Heart left ventricle (tissue), 16 donors: ENCODE data around the gene APC. TPM values are rescaled to one million over a fixed set of nuclear protein-coding genes. Genes with fewer than 3 reads are reported as not detected.
A peak's percentile ranks its signal among the peaks of the same experiment; 100 is the strongest.

Experiments
- ATAC-seq, 4 donors: fragments of 200-7000 bp; cut with Tn5 transposase; one replicate each; pipeline ENCODE4 v1.9.1; 2020 to 2022; ENCODE audit warnings: moderate library complexity in 4 of 4, mild to moderate bottlenecking in 3 of 4, moderate number of reproducible peaks in 1 of 4
- DNase-seq, 5 donors: peaks; one replicate each; pipeline ENCODE4 v3.0.0-alpha.2; 2020
- H3K27ac ChIP-seq, 12 donors: fragments of 200-600 bp; sonication (generic) in 4 of 12; one replicate each; pipeline versions ENCODE4 v1.5.0 to v1.8.0; 2016 to 2022; ENCODE audit warnings: mild to moderate bottlenecking in 2 of 12
- H3K27me3 ChIP-seq, 9 donors: fragments of 200-600 bp; sonication (generic) in 2 of 9; one replicate each; pipeline versions ENCODE4 v1.5.1 to v1.8.0; 2016 to 2022; ENCODE audit warnings: mild to moderate bottlenecking in 3 of 9
- H3K36me3 ChIP-seq, 9 donors: fragments of 200-600 bp; sonication (generic) in 2 of 9; one replicate each; pipeline versions ENCODE4 v1.5.0 to v1.8.0; 2018 to 2022; ENCODE audit warnings: mild to moderate bottlenecking in 2 of 9
- H3K4me1 ChIP-seq, 12 donors: fragments of 200-600 bp; sonication (generic) in 4 of 12; one replicate each; pipeline versions ENCODE4 v1.5.0 to v1.8.0; 2016 to 2022; ENCODE audit warnings: mild to moderate bottlenecking in 3 of 12
- H3K4me3 ChIP-seq, 12 donors: fragments of 200-600 bp; sonication (generic) in 4 of 12; one replicate each; pipeline versions ENCODE4 v1.5.0 to v1.8.0; 2017 to 2022; ENCODE audit warnings: mild to moderate bottlenecking in 9 of 12, moderate library complexity in 4 of 12
- H3K9me3 ChIP-seq, 12 donors: fragments of 200-600 bp; sonication (generic) in 4 of 12; one replicate each; pipeline versions ENCODE4 v1.5.0 to v1.8.0; 2016 to 2022; ENCODE audit warnings: mild to moderate bottlenecking in 1 of 12
- POLR2A ChIP-seq, 2 donors: fragments of 450-650 bp; IDR thresholded peaks; one replicate each; pipeline ENCODE4 v1.6.1; 2017; ENCODE audit warnings: antibody characterized with exemption in 2 of 2, mild to moderate bottlenecking in 2 of 2, moderate library complexity in 2 of 2
- WGBS, 4 donors: extraction: QIAGEN DNeasy Blood & Tissue Kit in 2 of 4; methylation state at CpG; one replicate each; pipeline versions ENCODE4 v1.1.5 to v1.1.7; 2013 to 2018; 5-methylcytosine and 5-hydroxymethylcytosine counted together
- intact Hi-C, 10 donors: fragments of 100-400 bp; cut with DNase I; formaldehyde crosslinking; loops; one replicate each; pipeline versions ENCODE4 v1.11.1 to v1.14.2; 2022
- polyA plus RNA-seq, 2 donors: library from polyadenylated mRNA; stranded (reverse); fragments of 200-250 nt; gene quantifications; one replicate each; pipeline ENCODE4 v1.2.3, GENCODE V29; 2013
- total RNA-seq, 9 donors: library from RNA; depleted of rRNA in 2 of 9; stranded (reverse); fragments of >200 nt in 2 of 9; fragmentation: NEBNext Ultra II Directional in 3 of 9; extraction: Animal tissue kit (Norgen Biotek cat#: 25700) in 3 of 9; gene quantifications; one replicate each; pipeline versions ENCODE4 v1.1.0 to v1.2.4, GENCODE V29; 2016 to 2023
- TF ChIP-seq, protein P1 (sequence below), 12 donors: fragments of 200-600 bp; sonication (generic) in 4 of 12; IDR thresholded peaks; one replicate each; pipeline versions ENCODE4 v1.5.0 to v1.8.0; 2018 to 2022; ENCODE audit warnings: antibody characterized with exemption in 12 of 12, mild to moderate bottlenecking in 5 of 12
- donor health status: ischemic (EF 13 %, LVEDD 7.1; RV severe dilation, severe dysfunction).
- donor health status: healthy with polysubstance abuse.
- donor health status: DM: no; HTN: yes; CAD: no.
- donor health status: DM: no; HTN: no; CAD: no.
- donor health status: ischemic (EF 25% LVEDD 6.9; RV normal size, moderate dysfunction).
- donor health status: ischemic (EF 25% LVEDD 5.7; RV mildly dilated, moderate dysfunction).
- donor health status: healthy.
- donor health status: DM: yes; HTN: yes; CAD: no.
- donor health status: ischemic (EF 35%, LVEDD 5.7; RV mildly dilated, moderate dysfunction).
- donor health status: nonischemic (EF 11% LVEDD 7.7; RV severe dilation, severe dysfunction).
- donor health status: DM: yes; HTN: yes; CAD: no.
- donor health status: PGD.
- donor health status: ischemic (EF 29% LVEDD 5.4; RV normal size, mild dysfunction).
- donor health status: nonischemic (EF 23%, LVEDD 6.1; RV moderate dilation, normal function).

APC gene
- total and polyA plus RNA-seq, 11 donors: 3.8 to 65.3 (median 37.4) TPM

DNA sequence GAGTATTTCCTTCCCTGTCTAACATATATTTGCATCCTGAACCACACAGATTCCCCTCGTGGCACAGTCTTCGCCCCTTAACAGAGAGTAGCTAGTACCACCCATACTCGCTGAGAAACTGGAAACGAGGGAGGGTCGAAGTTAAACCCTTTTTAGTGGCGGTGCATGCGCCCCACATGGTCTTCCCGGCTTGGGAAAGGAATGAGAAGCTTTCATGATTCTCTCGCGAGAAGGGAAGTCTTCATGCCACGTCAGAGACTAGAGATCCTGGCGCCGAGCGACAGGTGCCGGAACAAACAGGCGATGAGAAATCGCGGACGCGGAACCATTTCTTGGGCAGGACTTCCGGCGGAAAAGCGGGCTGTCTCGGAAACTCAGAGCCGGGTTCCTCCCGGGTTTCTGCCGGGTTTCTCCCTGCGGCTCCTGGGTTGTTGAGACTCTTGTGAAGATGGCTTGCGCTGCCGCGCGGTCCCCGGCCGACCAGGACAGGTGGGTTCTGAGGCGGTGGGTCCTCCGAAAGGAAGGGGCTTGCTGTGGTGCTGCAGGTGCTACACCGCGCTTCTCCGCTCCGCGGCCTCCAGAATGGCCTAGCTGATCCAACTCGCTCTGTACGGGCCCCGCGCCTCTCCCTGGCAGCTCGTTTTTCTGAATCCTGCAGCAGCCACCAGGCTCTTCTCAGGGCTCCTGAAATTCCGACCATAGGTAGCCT is 123.4 kb downstream of the APC start, which contains the start of gene SRP19:
Gene SRP19, plus strand, starts transcription at position 359 of the 709 bp plus-strand sequence. Its CDS starts 90 bp downstream, at position 449.
- intact Hi-C loops: loop anchor here in 8 of 10 donors (2.0 to 10.0 kb wide), 5 partner anchors 54 to 116 kb away; partner anchors contain the start of genes REEP5 (in 6 of the 8) and DCP2 (in 2 of the 8)
- H3K27ac ChIP-seq: peak within 1 kb of the TSS; percentile 63 to 89 (median 82)
- DNase-seq (peak; percentile 95 to 97 (median 96)), ATAC-seq (peak; percentile 95 to 98 (median 96))
- peak within 1 kb of the TSS; percentile 71 to 98 (median 84) for H3K4me3 ChIP-seq
- TF ChIP-seq, protein P1, sequence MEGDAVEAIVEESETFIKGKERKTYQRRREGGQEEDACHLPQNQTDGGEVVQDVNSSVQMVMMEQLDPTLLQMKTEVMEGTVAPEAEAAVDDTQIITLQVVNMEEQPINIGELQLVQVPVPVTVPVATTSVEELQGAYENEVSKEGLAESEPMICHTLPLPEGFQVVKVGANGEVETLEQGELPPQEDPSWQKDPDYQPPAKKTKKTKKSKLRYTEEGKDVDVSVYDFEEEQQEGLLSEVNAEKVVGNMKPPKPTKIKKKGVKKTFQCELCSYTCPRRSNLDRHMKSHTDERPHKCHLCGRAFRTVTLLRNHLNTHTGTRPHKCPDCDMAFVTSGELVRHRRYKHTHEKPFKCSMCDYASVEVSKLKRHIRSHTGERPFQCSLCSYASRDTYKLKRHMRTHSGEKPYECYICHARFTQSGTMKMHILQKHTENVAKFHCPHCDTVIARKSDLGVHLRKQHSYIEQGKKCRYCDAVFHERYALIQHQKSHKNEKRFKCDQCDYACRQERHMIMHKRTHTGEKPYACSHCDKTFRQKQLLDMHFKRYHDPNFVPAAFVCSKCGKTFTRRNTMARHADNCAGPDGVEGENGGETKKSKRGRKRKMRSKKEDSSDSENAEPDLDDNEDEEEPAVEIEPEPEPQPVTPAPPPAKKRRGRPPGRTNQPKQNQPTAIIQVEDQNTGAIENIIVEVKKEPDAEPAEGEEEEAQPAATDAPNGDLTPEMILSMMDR (IDR thresholded peaks at IDR 0.05): no peak
- TF ChIP-seq POLR2A (IDR thresholded peaks at IDR 0.05): peak in 1 of 2 donors; percentile 78
- no peaks in the 10 kb centered on the region for H3K27me3 ChIP-seq
- 1 to 3% (median 2%) methylated on average over 34 to 47 of the region's 47 CpGs for whole genome bisulfite sequencing, 4 donors
- H3K4me1 ChIP-seq: peaks cover 0 to 35% (median 26%) of the 10 kb centered on the region in 12 donors
- no peaks in the 10 kb centered on the region for H3K9me3 ChIP-seq
- H3K36me3 ChIP-seq: peaks cover 0 to 36% (median 32%) of the 10 kb centered on the region in 9 donors

DNA sequence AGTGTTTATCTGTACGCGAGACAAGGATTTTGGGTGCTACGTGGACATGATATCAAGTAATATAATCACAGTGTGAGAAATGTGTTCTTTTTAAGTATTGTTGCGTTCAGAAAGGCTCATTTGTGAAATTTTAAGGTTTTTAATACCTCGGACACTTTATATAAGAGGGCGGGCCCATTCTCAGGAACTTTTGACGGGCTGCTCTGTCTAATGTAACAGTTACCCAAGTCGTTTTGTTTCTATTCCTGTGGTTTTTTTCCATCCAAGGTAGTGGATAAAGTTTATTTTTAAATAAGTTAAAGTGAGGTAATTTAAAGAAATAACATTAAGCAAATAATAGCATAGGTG is 123.9 kb downstream of the APC start:
- intact Hi-C loops: loop anchor here in 8 of 10 donors (2.0 to 10.0 kb wide), 5 partner anchors 53 to 116 kb away; partner anchors contain the start of genes REEP5 (in 6 of the 8) and DCP2 (in 2 of the 8)
- no peaks in the 10 kb centered on the region for H3K27me3 ChIP-seq
- ATAC-seq: no peak

DNA sequence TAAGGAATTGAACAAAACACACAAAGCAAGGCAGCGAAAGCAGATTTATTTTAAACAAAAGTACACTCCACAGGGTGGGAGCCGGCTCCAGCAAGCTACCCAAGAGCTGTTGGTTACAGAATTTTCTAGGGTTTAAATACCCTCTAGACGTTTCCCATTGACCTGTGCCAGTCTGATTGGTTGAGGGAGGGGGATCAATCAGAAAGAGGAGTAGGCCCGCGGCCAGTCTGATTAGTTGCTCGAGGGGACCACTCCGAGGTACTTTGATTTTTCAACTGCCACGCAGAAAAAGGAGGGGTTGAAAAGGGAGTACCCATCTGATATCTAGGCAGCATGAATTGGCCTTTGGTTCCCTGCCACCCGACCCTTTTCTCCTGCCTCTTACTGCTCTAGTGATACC is 124.4 kb downstream of the APC start:
- Histone ChIP-seq H3K27me3 (no peaks in the 10 kb centered on the region), H3K36me3 (peaks cover 0 to 46% (median 42%) of the 10 kb centered on the region in 9 donors), H3K4me1 (peaks cover 0 to 45% (median 26%) of the 10 kb centered on the region in 12 donors), H3K9me3 (no peaks in the 10 kb centered on the region), H3K27ac (peak overlapping the region in 4 of 12 donors; percentile 81 to 89 (median 84)), H3K4me3 (peak overlapping the region; percentile 71 to 98 (median 84))
- no peak for TF ChIP-seq POLR2A (IDR thresholded peaks at IDR 0.05)
- TF ChIP-seq, protein P1 (IDR thresholded peaks at IDR 0.05): no peak
- intact Hi-C loops: loop anchor here in 8 of 10 donors (5.0 to 10.0 kb wide), 4 partner anchors 53 to 115 kb away; partner anchors contain the start of genes REEP5 (in 6 of the 8) and DCP2 (in 2 of the 8)
- WGBS, 4 donors: 54 to 63% (median 56%) methylated on average over 9 of the region's 9 CpGs
- DNase-seq (no peak), ATAC-seq (no peak)

More for the DNA sequence above, 123.9 kb downstream of the APC start:
- TF ChIP-seq POLR2A (IDR thresholded peaks at IDR 0.05): no peak
- TF ChIP-seq, protein P1 (IDR thresholded peaks at IDR 0.05): no peak
- 0 to 1% (median 1%) methylated on average over 8 of the region's 8 CpGs for WGBS, 4 donors
- peaks cover 0 to 42% (median 37%) of the 10 kb centered on the region in 9 donors for H3K36me3 ChIP-seq
- peak overlapping the region; percentile 71 to 98 (median 84) for H3K4me3 ChIP-seq
- peak overlapping the region in 11 of 12 donors; percentile 57 to 89 (median 83) for H3K27ac ChIP-seq
- peaks cover 0 to 41% (median 26%) of the 10 kb centered on the region in 12 donors for H3K4me1 ChIP-seq
- no peak for DNase-seq
- H3K9me3 ChIP-seq: no peaks in the 10 kb centered on the region

DNA sequence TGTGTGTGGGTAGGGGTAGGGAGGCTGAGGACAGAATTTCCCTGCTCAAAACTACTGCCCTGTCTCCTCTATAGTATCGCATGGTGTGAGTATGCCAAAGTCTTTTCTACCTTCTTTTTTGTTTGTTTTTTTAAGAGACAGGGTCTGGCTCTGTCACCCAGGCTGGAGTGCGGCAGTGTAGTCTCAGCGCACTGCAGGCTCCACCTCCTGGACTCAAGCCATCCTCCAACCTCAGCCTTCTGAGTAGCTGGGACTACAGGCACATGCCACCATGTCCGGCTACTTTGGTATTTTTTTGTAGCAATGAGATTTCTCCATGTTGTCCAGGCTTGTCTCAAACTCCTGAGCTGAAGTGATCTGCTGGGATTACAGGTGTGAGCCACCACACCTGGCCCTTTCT is 125.9 kb downstream of the APC start:
- intact Hi-C loops: loop anchor here in 8 of 10 donors (5.0 to 10.0 kb wide), 4 partner anchors 51 to 114 kb away; partner anchors contain the start of genes REEP5 (in 6 of the 8) and DCP2 (in 2 of the 8)
- peak overlapping the region in 1 of 12 donors; percentile 2 for H3K4me3 ChIP-seq
- peaks cover 0 to 45% (median 26%) of the 10 kb centered on the region in 12 donors for H3K4me1 ChIP-seq
- DNase-seq (peak in 2 of 5 donors; percentile 41 to 45), ATAC-seq (no peak)
- no peak overlapping the region for H3K27ac ChIP-seq
- peaks cover 0 to 61% (median 57%) of the 10 kb centered on the region in 9 donors for H3K36me3 ChIP-seq
- TF ChIP-seq, protein P1 (IDR thresholded peaks at IDR 0.05): no peak
- TF ChIP-seq POLR2A (IDR thresholded peaks at IDR 0.05): no peak
- no peaks in the 10 kb centered on the region for H3K27me3 ChIP-seq
- no peaks in the 10 kb centered on the region for H3K9me3 ChIP-seq
- 63 to 75% (median 65%) methylated on average over 4 of the region's 4 CpGs for WGBS, 4 donors
